Adipocyte (in vitro differentiated cells): ENCODE data around the gene CCN6.
"Not testable (repeated sequence)": the region's sequence is repeated elsewhere in the genome, so short reads cannot be mapped to it uniquely, and the experiment has no call there.

Source experiments
- DNase-seq: peaks from one replicate; pipeline ENCODE4 v3.0.0-alpha.2; 2015; ENCODE audit warnings: low read depth
- H3K27me3 ChIP-seq: replicated peaks from 2 replicates; pipeline ENCODE4 v1.7.0; 2013; ENCODE audit warnings: mild to moderate bottlenecking, low read length, moderate library complexity; ENCODE audit not compliant: control insufficient read depth, insufficient read depth
- H3K36me3 ChIP-seq: 2 replicates; pipeline ENCODE4 v1.7.0; 2013; ENCODE audit warnings: low read length, mild to moderate bottlenecking, moderate library complexity; ENCODE audit not compliant: control insufficient read depth, insufficient read depth, severe bottlenecking
- H3K4me1 ChIP-seq: 2 replicates; pipeline ENCODE4 v1.7.0; 2013; ENCODE audit warnings: mild to moderate bottlenecking, low read length, moderate library complexity; ENCODE audit not compliant: control insufficient read depth, insufficient read depth
- H3K4me3 ChIP-seq: 2 replicates; pipeline ENCODE4 v1.7.0; 2013; ENCODE audit warnings: mild to moderate bottlenecking, low read length, moderate library complexity
- H3K9ac ChIP-seq: 2 replicates; pipeline ENCODE4 v1.7.0; 2013; ENCODE audit warnings: mild to moderate bottlenecking, low read length, moderate library complexity
- H3K9me3 ChIP-seq: 2 replicates; pipeline ENCODE4 v1.7.0; 2013; ENCODE audit warnings: mild to moderate bottlenecking, low read length, moderate library complexity; ENCODE audit not compliant: control insufficient read depth

Gene CCN6

GRCh38 chr6:112096901-112097300 is 43.0 kb downstream of the CCN6 start:
- no peak overlapping the region for H3K4me3 ChIP-seq
- DNase-seq: no peak
- no peaks in the 10 kb centered on the region for H3K9me3 ChIP-seq
- peaks cover 9% of the 10 kb centered on the region for H3K36me3 ChIP-seq
- no peak overlapping the region for H3K9ac ChIP-seq
- H3K27me3 ChIP-seq: no peaks in the 10 kb centered on the region
- no peaks in the 10 kb centered on the region for H3K4me1 ChIP-seq

GRCh38 chr6:112100561-112100960 is 46.7 kb downstream of the CCN6 start:
- Histone ChIP-seq H3K4me3 (no peak overlapping the region), H3K27me3 (no peaks in the 10 kb centered on the region), H3K36me3 (peaks cover 16% of the 10 kb centered on the region), H3K9ac (no peak overlapping the region), H3K4me1 (no peaks in the 10 kb centered on the region), H3K9me3 (no peaks in the 10 kb centered on the region)
- DNase-seq: no peak

- not testable (repeated sequence) for H3K4me3 ChIP-seq, H3K9ac ChIP-seq, DNase-seq, H3K9me3 ChIP-seq, H3K27me3 ChIP-seq, H3K4me1 ChIP-seq
- H3K36me3 ChIP-seq: peaks cover 59% of the 10 kb centered on the region
Observed at GRCh38 chr6:112106026-112106425, 52.1 kb downstream of the CCN6 start.

GRCh38 chr6:112106562-112106961 is 52.7 kb downstream of the CCN6 start:
- no peak for DNase-seq
- Histone ChIP-seq H3K36me3 (peaks cover 60% of the 10 kb centered on the region), H3K9ac (no peak overlapping the region), H3K9me3 (no peaks in the 10 kb centered on the region), H3K27me3 (no peaks in the 10 kb centered on the region), H3K4me1 (peaks cover 3% of the 10 kb centered on the region), H3K4me3 (no peak overlapping the region)

- no peaks in the 10 kb centered on the region for H3K9me3 ChIP-seq
- H3K27me3 ChIP-seq: no peaks in the 10 kb centered on the region
- peaks cover 3% of the 10 kb centered on the region for H3K4me1 ChIP-seq
- H3K36me3 ChIP-seq: peaks cover 81% of the 10 kb centered on the region
- H3K4me3 ChIP-seq: no peak overlapping the region
- no peak for DNase-seq
- no peak overlapping the region for H3K9ac ChIP-seq
Observed at GRCh38 chr6:112109262-112109661, 55.4 kb downstream of the CCN6 start.

- no peak for DNase-seq
- peaks cover 100% of the 10 kb centered on the region for H3K36me3 ChIP-seq
- H3K9me3 ChIP-seq: no peaks in the 10 kb centered on the region
- H3K27me3 ChIP-seq: no peaks in the 10 kb centered on the region
- H3K4me3 ChIP-seq: no peak overlapping the region
- H3K9ac ChIP-seq: no peak overlapping the region
- no peaks in the 10 kb centered on the region for H3K4me1 ChIP-seq
Observed at GRCh38 chr6:112113431-112113830, 59.5 kb downstream of the CCN6 start.

GRCh38 chr6:112113918-112114317 is 60.0 kb downstream of the CCN6 start:
- Histone ChIP-seq H3K9ac (no peak overlapping the region), H3K36me3 (peaks cover 100% of the 10 kb centered on the region), H3K27me3 (no peaks in the 10 kb centered on the region), H3K9me3 (no peaks in the 10 kb centered on the region), H3K4me3 (no peak overlapping the region), H3K4me1 (no peaks in the 10 kb centered on the region)
- no peak for DNase-seq

GRCh38 chr6:112114577-112115223 is 60.8 kb downstream of the CCN6 start:
- Histone ChIP-seq H3K4me1 (no peaks in the 10 kb centered on the region), H3K9ac (no peak overlapping the region), H3K4me3 (no peak overlapping the region), H3K9me3 (no peaks in the 10 kb centered on the region), H3K27me3 (no peaks in the 10 kb centered on the region), H3K36me3 (peaks cover 100% of the 10 kb centered on the region)
- no peak for DNase-seq

GRCh38 chr6:112116221-112116620 is 62.3 kb downstream of the CCN6 start:
- Histone ChIP-seq H3K9ac (no peak overlapping the region), H3K27me3 (no peaks in the 10 kb centered on the region), H3K36me3 (peaks cover 100% of the 10 kb centered on the region), H3K9me3 (no peaks in the 10 kb centered on the region), H3K4me3 (no peak overlapping the region), H3K4me1 (no peaks in the 10 kb centered on the region)
- no peak for DNase-seq

- Histone ChIP-seq H3K27me3 (no peaks in the 10 kb centered on the region), H3K4me3 (no peak overlapping the region), H3K4me1 (no peaks in the 10 kb centered on the region), H3K9ac (no peak overlapping the region), H3K9me3 (no peaks in the 10 kb centered on the region), H3K36me3 (peaks cover 100% of the 10 kb centered on the region)
- no peak for DNase-seq
Observed at GRCh38 chr6:112117554-112117953, 63.6 kb downstream of the CCN6 start.

- Histone ChIP-seq H3K27me3 (no peaks in the 10 kb centered on the region), H3K4me1 (no peaks in the 10 kb centered on the region), H3K4me3 (no peak overlapping the region), H3K36me3 (peaks cover 100% of the 10 kb centered on the region), H3K9me3 (no peaks in the 10 kb centered on the region), H3K9ac (no peak overlapping the region)
- DNase-seq: peak; percentile 1
Observed at GRCh38 chr6:112118034-112118433, 64.1 kb downstream of the CCN6 start.
